Daoy (cell line): ENCODE results near the gene DND1. TPM values are rescaled to one million over a fixed set of nuclear protein-coding genes. Genes with fewer than 3 reads are reported as not detected.
A peak's percentile ranks its signal among the peaks of the same experiment; 100 is the strongest.
"Not testable (repeated sequence)": the region's sequence is repeated elsewhere in the genome, so short reads cannot be mapped to it uniquely, and the experiment has no call there.

ENCODE experiments used
- DNase-seq: peaks from one replicate; pipeline ENCODE4 v3.0.0-alpha.2; 2015; ENCODE audit warnings: low read depth
- total RNA-seq: library from RNA; depleted of rRNA; stranded (reverse); fragments of >200 nt; shearing (Covaris generic); gene quantifications from 2 replicates; pipeline ENCODE4 v1.2.3, GENCODE V29; 2014; rRNA removed

Gene DND1
- total RNA-seq, 1 experiment from 2014 or later, result 0.69 TPM

GRCh38 chr5:140631036-140631417 lies 42.3 kb downstream of the DND1 start:
- DNase-seq, result no peak

- DNase-seq, result no peak
Measured at GRCh38 chr5:140630292-140631035, 42.9 kb downstream of the DND1 start.

GRCh38 chr5:140628711-140629110 lies 44.7 kb downstream of the DND1 start:
- DNase-seq, result peak; percentile 31

GRCh38 chr5:140627972-140628371 lies 45.4 kb downstream of the DND1 start:
- no peak for DNase-seq

GRCh38 chr5:140624886-140625285 lies 48.5 kb downstream of the DND1 start:
- peak; percentile 74 for DNase-seq

- not testable (repeated sequence) for DNase-seq
Measured at GRCh38 chr5:140623061-140623460, 50.3 kb downstream of the DND1 start.

- DNase-seq, result no peak
Measured at GRCh38 chr5:140622301-140622700, 51.1 kb downstream of the DND1 start.

Other genes with a start within 250 kb of the DND1 start
- not detected in 2 replicates for gene EIF4EBP3, start 125.9 kb downstream of the DND1 start, total RNA-seq
- 59.0 and 60.4 TPM in 2 replicates for gene SRA1, start 116.1 kb downstream of the DND1 start, total RNA-seq
- 10.7 and 15.9 TPM in 2 replicates for gene APBB3, start 109.0 kb downstream of the DND1 start, total RNA-seq
- gene SLC35A4, start 108.7 kb downstream of the DND1 start, total RNA-seq, result 17.8 and 23.5 TPM in 2 replicates
- 0.11 TPM in 1 of 2 replicates, not detected in the other for gene CD14, start 40.4 kb downstream of the DND1 start, total RNA-seq
- 19.1 and 38.7 TPM in 2 replicates for gene TMCO6, start 34.1 kb downstream of the DND1 start, total RNA-seq
- gene NDUFA2, start 25.9 kb downstream of the DND1 start, total RNA-seq, result 64.1 and 70.2 TPM in 2 replicates
- gene IK, start 25.7 kb downstream of the DND1 start, total RNA-seq, result 138 and 190 TPM in 2 replicates
- gene WDR55, start 8.7 kb downstream of the DND1 start, total RNA-seq, result 16.8 and 22.5 TPM in 2 replicates
- gene HARS1, start 17.8 kb upstream of the DND1 start, total RNA-seq, result 114 and 126 TPM in 2 replicates
- 65.1 and 68.8 TPM in 2 replicates for gene HARS2, start 17.9 kb upstream of the DND1 start, total RNA-seq
- gene ZMAT2, start 26.9 kb upstream of the DND1 start, total RNA-seq, result 84.2 and 124 TPM in 2 replicates
- 0.42 and 1.2 TPM in 2 replicates for gene PCDHA1, start 112.6 kb upstream of the DND1 start, total RNA-seq
- 0.29 TPM in 1 of 2 replicates, not detected in the other for gene PCDHA2, start 121.3 kb upstream of the DND1 start, total RNA-seq
- gene PCDHA3, start 127.5 kb upstream of the DND1 start, total RNA-seq, result 0.12 and 0.34 TPM in 2 replicates
- 1.0 and 3.0 TPM in 2 replicates for gene PCDHA4, start 133.5 kb upstream of the DND1 start, total RNA-seq
- 0.39 and 0.69 TPM in 2 replicates for gene PCDHA5, start 148.0 kb upstream of the DND1 start, total RNA-seq
- 5.4 and 7.0 TPM in 2 replicates for gene PCDHA6, start 154.4 kb upstream of the DND1 start, total RNA-seq
- gene PCDHA7, start 160.7 kb upstream of the DND1 start, total RNA-seq, result 0.71 and 0.97 TPM in 2 replicates
- 0.06 TPM in 1 of 2 replicates, not detected in the other for gene PCDHA8, start 167.6 kb upstream of the DND1 start, total RNA-seq
- 0.11 and 0.51 TPM in 2 replicates for gene PCDHA9, start 174.8 kb upstream of the DND1 start, total RNA-seq
- gene PCDHA10, start 182.3 kb upstream of the DND1 start, total RNA-seq, result 0.68 and 3.3 TPM in 2 replicates
- gene PCDHA11, start 195.4 kb upstream of the DND1 start, total RNA-seq, result 1.9 and 2.0 TPM in 2 replicates
- 0.69 and 1.5 TPM in 2 replicates for gene PCDHA12, start 201.7 kb upstream of the DND1 start, total RNA-seq
- 0.17 and 0.71 TPM in 2 replicates for gene PCDHA13, start 208.5 kb upstream of the DND1 start, total RNA-seq